RCC 7860 (cell line): ENCODE results near the gene SPATA2L.
"Not testable (repeated sequence)": the region's sequence is repeated elsewhere in the genome, so short reads cannot be mapped to it uniquely, and the experiment has no call there.

Experiments
- DNase-seq: peaks from one replicate; pipeline ENCODE4 v3.0.0-alpha.2; 2015; ENCODE audit warnings: low spot score
- FAIRE-seq: peaks from 2 replicates; lab custom pipeline; 2012; peaks lifted over from hg19 to GRCh38; lab: Jason Lieb, UNC

Gene SPATA2L

DNA sequence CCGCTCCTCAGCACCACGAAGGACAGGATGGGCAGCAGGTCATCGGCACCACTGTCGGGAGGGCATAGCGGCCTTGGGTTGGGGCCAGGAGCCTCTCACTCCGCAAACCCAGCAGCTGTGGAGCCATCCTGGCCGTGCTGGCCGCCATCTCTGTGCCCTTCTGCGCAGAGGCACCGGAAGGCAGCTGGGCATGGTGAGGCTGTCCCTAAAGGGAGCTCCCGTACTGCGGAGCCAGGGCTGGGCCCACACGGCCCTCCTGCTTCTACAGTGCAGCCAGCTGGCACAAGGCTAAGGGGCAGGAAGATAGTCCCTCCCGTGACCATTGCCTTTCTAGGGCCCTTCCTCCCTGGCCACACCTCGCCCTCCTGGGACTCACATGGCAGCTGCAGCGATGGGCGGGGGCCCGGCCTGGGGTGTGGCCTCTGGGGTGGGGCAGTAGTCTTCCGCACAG is 7.0 kb upstream of the SPATA2L start:
- FAIRE-seq (no peak), DNase-seq (no peak)

- DNase-seq (no peak), FAIRE-seq (no peak)
Observed at GRCh38 chr16:89707695-89708094, 6.2 kb upstream of the SPATA2L start.

GRCh38 chr16:89706518-89707260 is 5.2 kb upstream of the SPATA2L start:
- no peak for FAIRE-seq
- no peak for DNase-seq

- no peak for DNase-seq
- no peak for FAIRE-seq
Observed at GRCh38 chr16:89705006-89705405, 3.5 kb upstream of the SPATA2L start.

DNA sequence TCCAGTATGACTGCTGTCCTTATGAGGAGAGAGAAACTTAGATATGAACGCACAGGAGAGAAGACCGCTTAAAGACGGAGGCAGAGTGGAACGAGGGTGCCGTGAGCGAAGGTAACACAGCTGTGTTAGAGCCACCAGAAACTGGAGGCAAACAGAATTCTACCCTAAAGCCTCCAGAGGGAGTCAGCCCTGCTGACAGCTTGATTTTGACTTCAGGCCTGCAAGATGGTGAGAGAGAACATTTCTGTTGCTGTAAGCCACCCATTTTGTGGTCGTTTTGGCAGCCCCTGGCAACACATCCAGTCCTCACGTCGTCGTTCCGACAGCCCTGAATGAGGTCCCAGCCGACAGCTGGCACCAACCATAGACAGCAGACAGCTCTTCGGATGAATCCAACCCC is 2.8 kb upstream of the SPATA2L start:
- DNase-seq (no peak), FAIRE-seq (no peak)

DNA sequence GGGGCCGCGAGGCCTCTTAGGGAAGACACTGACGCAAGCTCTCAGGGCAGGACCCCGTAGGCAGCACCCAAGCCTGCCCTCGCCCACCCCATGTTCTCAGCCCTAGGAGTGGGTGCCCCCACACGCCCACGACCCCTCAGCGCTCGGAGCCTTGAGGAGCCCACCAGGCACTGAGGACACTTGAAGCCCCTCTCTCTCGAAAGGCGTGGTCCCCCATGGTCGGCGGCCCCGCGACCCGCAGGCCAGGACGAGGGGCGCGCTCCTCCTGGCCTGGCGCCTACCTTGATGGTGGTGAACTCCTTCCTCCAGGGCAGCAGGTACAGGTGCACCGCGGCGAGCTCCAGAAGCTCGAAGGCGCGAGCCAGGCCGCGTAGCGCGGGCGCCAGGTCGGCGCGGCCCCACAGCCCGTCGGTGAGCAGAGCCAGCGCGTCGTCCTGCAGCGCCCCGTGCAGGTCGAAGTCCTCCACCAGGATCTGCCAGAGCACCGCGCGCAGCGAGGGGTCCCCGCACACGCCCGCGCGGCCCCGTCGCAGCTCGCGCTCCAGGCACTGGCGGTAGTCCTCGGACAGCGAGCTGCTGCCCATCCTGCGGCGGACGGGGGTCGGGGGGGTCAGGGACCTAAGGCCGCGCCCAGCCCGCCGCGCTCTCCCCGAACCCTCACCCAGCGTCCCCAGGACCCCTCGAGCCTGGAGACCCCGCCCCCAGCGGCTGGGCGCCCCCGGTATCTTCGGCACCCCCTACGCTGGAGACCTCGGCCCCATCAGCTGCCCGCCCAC is 668 bp downstream of the SPATA2L start:
- FAIRE-seq = no peak
- DNase-seq = peak; percentile 31

DNA sequence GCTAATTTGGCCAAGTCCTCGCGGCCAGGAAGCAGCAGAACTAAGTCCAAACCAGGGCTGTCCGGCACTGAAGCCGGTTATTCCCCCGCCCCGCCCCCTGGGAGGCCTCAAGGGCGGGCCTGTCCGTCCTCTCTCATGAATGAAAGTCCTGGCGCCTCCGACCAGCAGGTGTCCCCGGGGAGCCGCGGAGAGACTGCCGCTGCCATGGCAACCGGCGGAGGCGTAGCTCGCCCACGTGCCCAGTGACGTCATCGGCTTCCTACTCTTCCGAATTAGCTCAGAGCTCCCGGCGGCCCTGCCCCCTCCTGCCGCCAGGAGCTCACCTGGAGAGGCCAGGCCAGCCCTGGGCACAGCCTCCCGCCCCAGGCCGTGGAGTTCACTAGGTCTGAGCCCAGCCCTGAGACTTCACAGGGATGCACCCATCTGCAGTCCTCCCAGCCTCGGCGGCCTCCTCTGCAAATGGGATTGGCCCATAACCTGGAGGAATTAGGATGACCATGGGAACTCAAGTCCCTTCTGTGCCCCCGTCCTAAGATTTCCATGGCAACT is 1.3 kb downstream of the SPATA2L start:
- peak; percentile 97 for DNase-seq
- FAIRE-seq = peak; percentile 81

DNA sequence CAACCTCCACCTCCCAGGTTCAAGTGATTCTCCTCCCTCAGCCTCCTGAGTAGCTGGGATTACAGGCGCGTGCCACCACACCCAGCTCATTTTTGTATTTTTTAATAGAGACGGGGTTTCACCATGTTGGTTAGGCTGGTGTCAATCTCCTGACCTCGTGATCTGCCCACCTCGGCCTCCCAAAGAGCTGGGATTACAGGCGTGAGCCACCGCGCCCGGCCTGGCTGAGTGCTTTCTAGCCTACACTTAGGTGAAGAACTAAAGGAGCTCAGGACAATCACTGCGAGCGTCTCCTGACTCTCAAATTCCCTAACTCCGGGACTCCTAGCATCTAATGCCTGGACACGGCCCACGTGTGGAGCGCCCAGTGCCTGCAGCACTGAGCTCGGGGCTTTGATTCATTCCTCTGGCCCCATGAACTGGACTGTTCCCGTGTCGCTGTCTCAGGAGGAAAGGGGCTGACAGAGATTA is 1.8 kb downstream of the SPATA2L start:
- not testable (repeated sequence) for FAIRE-seq, DNase-seq

DNA sequence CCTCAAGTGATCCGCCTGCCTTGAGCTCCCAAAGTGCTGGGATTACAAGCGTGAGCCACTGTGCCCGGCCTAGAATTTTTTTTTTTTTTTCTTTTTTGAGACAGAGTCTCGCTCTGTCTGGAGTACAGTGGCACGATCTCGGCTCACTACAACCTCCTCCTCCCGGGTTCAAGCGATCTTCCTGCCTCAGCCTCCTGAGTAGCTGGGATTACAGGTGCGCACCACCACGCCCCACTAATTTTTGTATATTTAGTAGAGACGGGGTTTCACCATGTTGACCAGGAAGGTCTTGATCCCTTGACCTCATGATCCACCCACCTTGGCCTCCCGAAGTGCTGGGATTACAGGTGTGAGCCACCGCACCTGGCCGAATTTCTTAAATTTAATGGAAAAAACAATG is 2.8 kb downstream of the SPATA2L start:
- FAIRE-seq, DNase-seq: not testable (repeated sequence)

GRCh38 chr16:89697616-89698331 is 3.7 kb downstream of the SPATA2L start:
- FAIRE-seq = no peak
- DNase-seq = no peak

GRCh38 chr16:89697161-89697615 is 4.3 kb downstream of the SPATA2L start:
- no peak for DNase-seq
- no peak for FAIRE-seq

GRCh38 chr16:89696670-89697128 is 4.8 kb downstream of the SPATA2L start:
- DNase-seq (no peak), FAIRE-seq (no peak)

DNA sequence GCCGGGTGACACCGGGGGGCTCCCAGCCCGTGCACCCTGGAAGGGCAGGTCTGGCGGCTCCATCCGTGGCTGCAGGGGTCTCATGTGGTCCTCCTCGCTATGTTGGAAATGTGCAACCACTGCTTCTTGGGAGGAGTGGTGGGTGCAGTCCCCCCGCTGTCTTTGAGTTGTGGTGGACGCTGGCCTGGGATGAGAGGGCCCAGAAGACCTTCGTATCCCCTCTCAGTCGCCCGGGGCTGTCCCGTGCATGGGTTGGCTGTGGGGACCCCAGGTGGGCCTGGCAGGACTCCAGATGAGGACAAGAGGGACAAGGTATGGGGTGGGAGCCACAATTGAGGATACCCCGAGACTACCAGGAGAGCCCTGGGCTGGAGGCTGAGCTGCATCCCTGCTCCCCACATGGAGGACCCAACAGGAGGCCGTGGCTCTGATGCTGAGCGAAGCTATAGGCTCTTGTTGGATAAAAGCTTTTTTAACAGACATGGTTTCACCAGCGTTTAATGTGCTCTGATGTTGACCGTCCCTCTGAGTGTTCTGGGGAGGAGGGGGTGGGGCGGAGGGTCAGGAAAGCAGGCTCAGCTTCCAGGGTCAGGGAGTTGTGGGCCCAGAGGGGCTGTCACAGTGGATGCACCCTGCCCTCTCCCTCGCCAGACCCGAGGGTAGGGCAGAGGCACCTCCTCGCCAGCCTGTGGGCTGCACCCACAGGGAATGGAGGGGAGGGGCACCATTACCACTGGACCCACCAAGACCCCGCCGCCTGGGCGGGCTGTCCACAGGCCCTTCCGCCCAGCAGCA is 5.4 kb downstream of the SPATA2L start:
- FAIRE-seq = no peak
- DNase-seq = no peak

DNA sequence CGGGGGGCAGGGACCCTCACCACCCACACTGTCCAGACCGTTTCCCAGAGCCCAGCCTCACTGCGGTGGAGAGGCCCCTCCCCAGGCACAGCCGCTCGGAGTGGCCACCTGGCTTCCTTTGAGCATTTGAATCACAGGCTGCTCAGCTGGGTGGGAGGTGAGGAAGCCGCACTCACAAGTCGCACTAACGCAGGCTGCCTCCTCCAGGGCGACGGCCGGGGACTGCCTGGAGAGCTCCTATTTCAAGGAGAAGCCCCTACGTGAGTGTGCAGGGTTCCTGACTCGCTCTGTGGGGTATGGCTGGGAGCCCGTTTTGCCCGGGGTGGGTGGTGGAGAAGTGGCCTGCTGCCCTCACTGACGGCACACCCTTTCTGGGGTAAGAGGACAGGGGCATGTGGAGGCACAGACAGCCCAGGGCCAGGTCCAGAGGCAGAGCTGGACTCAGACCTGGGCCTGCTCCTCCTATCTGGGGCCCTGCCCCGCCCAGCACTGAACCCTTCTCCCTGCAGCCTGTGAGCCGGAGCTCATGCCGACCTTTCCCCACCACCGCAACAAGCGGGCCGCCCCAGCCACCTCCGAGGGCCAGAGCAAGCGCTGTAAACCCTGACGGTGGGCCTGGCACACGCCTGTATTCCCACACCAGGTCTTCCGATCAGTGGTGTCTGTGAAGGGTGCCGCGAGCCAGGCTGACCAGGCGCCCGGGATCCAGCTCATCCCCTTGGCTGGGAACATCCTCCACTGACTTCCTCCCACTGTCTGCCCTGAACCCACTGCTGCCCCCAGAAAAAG is 6.2 kb downstream of the SPATA2L start:
- DNase-seq = no peak
- FAIRE-seq = no peak

GRCh38 chr16:89694784-89695085 is 6.8 kb downstream of the SPATA2L start:
- not testable (repeated sequence) for FAIRE-seq, DNase-seq

- DNase-seq (no peak), FAIRE-seq (no peak)
Observed at GRCh38 chr16:89693931-89694783, 7.3 kb downstream of the SPATA2L start.

GRCh38 chr16:89693289-89693731 is 8.2 kb downstream of the SPATA2L start:
- FAIRE-seq (no peak), DNase-seq (no peak)

DNA sequence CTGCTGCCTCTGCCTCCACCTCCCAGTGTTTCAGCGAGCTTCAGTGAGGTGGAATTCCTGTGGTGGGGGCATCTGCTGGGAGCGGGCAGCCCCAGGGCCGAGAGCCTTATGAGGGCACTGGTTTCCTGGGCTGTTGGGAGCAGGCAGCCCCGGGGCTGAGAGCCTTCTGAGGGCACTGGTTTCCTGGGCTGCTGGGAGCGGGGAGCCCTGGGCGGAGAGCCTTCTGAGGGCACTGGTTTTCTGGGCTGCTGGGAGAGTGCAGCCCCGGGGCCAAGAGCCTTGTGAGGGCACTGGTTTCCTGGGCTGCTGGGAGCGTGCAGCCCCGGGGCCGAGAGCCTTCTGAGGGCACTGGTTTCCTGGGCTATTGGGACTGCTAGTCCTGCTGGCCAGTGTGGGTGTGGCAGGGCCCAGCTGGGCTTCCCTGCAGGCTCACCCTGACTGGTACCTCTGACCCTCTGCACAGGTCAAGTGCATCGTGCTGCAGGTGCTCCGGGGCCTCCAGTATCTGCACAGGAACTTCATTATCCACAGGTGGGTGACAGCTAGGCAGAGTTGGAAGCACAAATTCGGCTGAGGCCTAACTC is 9.4 kb downstream of the SPATA2L start:
- FAIRE-seq = no peak
- DNase-seq = no peak
